IMR-90 (cell line): ENCODE measurements around the gene TGFBR2. TPM values are rescaled to one million over a fixed set of nuclear protein-coding genes. Genes with fewer than 3 reads are reported as not detected.

ENCODE experiments used
- ATAC-seq: fragments of 200-7000 bp; cut with Tn5 transposase; 2 replicates; pipeline ENCODE4 v1.9.1; 2020; ENCODE audit warnings: low read depth, mild to moderate bottlenecking, moderate library complexity
- BruUV-seq: library from RNA; stranded (reverse); fragments of 400-500 nt; replicated peaks from 2 replicates; lab custom pipeline; 2021; lab: Mats Ljungman, UMichigan
- CTCF ChIA-PET: fragments of 300-600 bp; formaldehyde crosslinking; extraction: SDS; loops from one replicate; lab custom pipeline; 2021; ENCODE audit warnings: antibody characterized with exemption; lab: Yijun Ruan, JAX
- POLR2A ChIA-PET: fragments of 300-600 bp; sonication (Branson Sonifier 250); formaldehyde crosslinking; loops from one replicate; lab custom pipeline; 2022; ENCODE audit warnings: antibody characterized with exemption; ENCODE audit not compliant: unreplicated experiment; lab: Charles Lee
- DNase-seq: peaks from one replicate; pipeline ENCODE4 v3.0.0; 2013
- H2AFZ ChIP-seq: replicated peaks from 2 replicates; pipeline ENCODE3; 2013; ENCODE audit warnings: low read length, mild to moderate bottlenecking; ENCODE audit not compliant: poor library complexity
- H2AK5ac ChIP-seq: 2 replicates; pipeline ENCODE4 v1.6.1; 2013; ENCODE audit warnings: low read depth, low read length, inconsistent platforms
- H2AK9ac ChIP-seq: replicated peaks from 2 replicates; pipeline ENCODE3; 2013; ENCODE audit warnings: mild to moderate bottlenecking, low read depth, low read length, moderate library complexity; ENCODE audit not compliant: poor library complexity
- H2BK120ac ChIP-seq: 2 replicates; pipeline ENCODE4 v1.6.1; 2013; ENCODE audit warnings: low read depth, low read length, inconsistent platforms
- H2BK15ac ChIP-seq: 3 replicates; pipeline ENCODE4 v1.6.1; 2013; ENCODE audit warnings: low read depth, low read length, inconsistent platforms
- H2BK20ac ChIP-seq: 2 replicates; pipeline ENCODE4 v1.6.1; 2013; ENCODE audit warnings: low read depth, mild to moderate bottlenecking, inconsistent platforms, low read length, moderate library complexity
- H2BK5ac ChIP-seq: 2 replicates; pipeline ENCODE4 v1.6.1; 2013; ENCODE audit warnings: mild to moderate bottlenecking, low read depth, low read length, inconsistent platforms; ENCODE audit not compliant: poor library complexity, severe bottlenecking
- H3K14ac ChIP-seq: replicated peaks from 2 replicates; pipeline ENCODE4 v1.6.1; 2013; ENCODE audit warnings: low read depth, low read length, inconsistent platforms
- H3K18ac ChIP-seq: 2 replicates; pipeline ENCODE4 v1.6.1; 2013; ENCODE audit warnings: low read depth, low read length, control low read depth
- H3K23ac ChIP-seq: 2 replicates; pipeline ENCODE4 v1.6.1; 2013; ENCODE audit warnings: low read depth, low read length, inconsistent platforms
- H3K27ac ChIP-seq: 2 replicates; pipeline ENCODE4 v1.5.1; 2013; ENCODE audit warnings: mild to moderate bottlenecking, control low read depth, low read length; ENCODE audit not compliant: insufficient read depth
- H3K27me3 ChIP-seq: 2 replicates; pipeline ENCODE4 v1.6.1; 2013; ENCODE audit warnings: low read length; ENCODE audit not compliant: control insufficient read depth, insufficient read depth
- H3K36me3 ChIP-seq: 2 replicates; pipeline ENCODE4 v1.6.1; 2013; ENCODE audit warnings: low read length, mixed read lengths; ENCODE audit not compliant: control insufficient read depth, insufficient read depth
- H3K4ac ChIP-seq: 2 replicates; pipeline ENCODE4 v1.6.1; 2013; ENCODE audit warnings: low read depth, low read length, inconsistent platforms
- H3K4me1 ChIP-seq: 2 replicates; pipeline ENCODE4 v1.6.1; 2013; ENCODE audit warnings: low read length, mixed read lengths; ENCODE audit not compliant: control insufficient read depth, insufficient read depth
- H3K4me2 ChIP-seq: 2 replicates; pipeline ENCODE4 v1.6.1; 2013; ENCODE audit warnings: low read depth, mild to moderate bottlenecking, control low read depth, low read length, moderate library complexity
- H3K4me3 ChIP-seq: 2 replicates; pipeline ENCODE4 v1.5.1; 2013; ENCODE audit warnings: low read depth, mild to moderate bottlenecking, control low read depth, low read length, moderate library complexity; ENCODE audit not compliant: insufficient read depth
- H3K56ac ChIP-seq: 2 replicates; pipeline ENCODE4 v1.6.1; 2013; ENCODE audit warnings: low read length, inconsistent platforms; ENCODE audit not compliant: insufficient read depth; ENCODE audit errors: extremely low read depth
- H3K79me1 ChIP-seq, 2 experiments: 2 replicates each; pipeline ENCODE4 v1.6.1; 2013; ENCODE audit warnings: low read length in 2 of 2, inconsistent platforms in 1 of 2, low read depth in 1 of 2
- H3K9ac ChIP-seq: 2 replicates; pipeline ENCODE4 v1.6.1; 2013; ENCODE audit warnings: low read depth, low read length, control low read depth
- H3K9me1 ChIP-seq: 2 replicates; pipeline ENCODE4 v1.6.1; 2013; ENCODE audit warnings: low read length, inconsistent platforms; ENCODE audit not compliant: insufficient read depth
- H3K9me3 ChIP-seq: 2 replicates; pipeline ENCODE4 v1.6.1; 2013; ENCODE audit warnings: low read length; ENCODE audit not compliant: control insufficient read depth, insufficient read depth
- H4K20me1 ChIP-seq: 2 replicates; pipeline ENCODE4 v1.6.1; 2013; ENCODE audit warnings: low read length, inconsistent platforms; ENCODE audit not compliant: insufficient read depth
- H4K5ac ChIP-seq: 2 replicates; pipeline ENCODE4 v1.6.1; 2013; ENCODE audit warnings: mild to moderate bottlenecking, low read depth, low read length, control low read depth
- H4K8ac ChIP-seq, 2 experiments: 2 replicates each; pipeline ENCODE4 v1.6.1; 2013; ENCODE audit warnings: low read depth in 2 of 2, low read length in 2 of 2, control low read depth in 1 of 2, inconsistent platforms in 1 of 2
- H4K91ac ChIP-seq: 2 replicates; pipeline ENCODE4 v1.6.1; 2013; ENCODE audit warnings: low read depth, low read length, inconsistent platforms; ENCODE audit not compliant: insufficient read depth
- CEBPB ChIP-seq: IDR thresholded peaks from 2 replicates; pipeline ENCODE4 v1.6.1; 2012; ENCODE audit warnings: low read depth, low read length, improper control_type of control experiment
- RAD21 ChIP-seq: IDR thresholded peaks from 2 replicates; pipeline ENCODE4 v1.6.1; 2012; ENCODE audit warnings: low read length, improper control_type of control experiment
- RCOR1 ChIP-seq: IDR thresholded peaks from 2 replicates; pipeline ENCODE4 v1.6.1; 2012; ENCODE audit warnings: mild to moderate bottlenecking, low read length, improper control_type of control experiment; ENCODE audit not compliant: insufficient replicate concordance
- WGBS, 2 experiments: methylation state at CpG; one replicate each; pipeline versions ENCODE4 v1.1.5 to v1.1.7; 2013; ENCODE audit warnings: missing lambda C conversion rate in 2 of 2; ENCODE audit not compliant: insufficient read length in 1 of 2; ENCODE audit errors: extremely low coverage in 2 of 2; 5-methylcytosine and 5-hydroxymethylcytosine counted together
- dilution Hi-C: fragments of 300-500 bp; cut with HindIII; formaldehyde crosslinking; loops from one replicate; pipeline ENCODE4 v1.14.3; 2018; ENCODE audit warnings: low sequenced_read_pairs; ENCODE audit not compliant: unreplicated experiment
- in situ Hi-C: fragments of 300-500 bp; cut with MboI; formaldehyde crosslinking; loops from 3 replicates; pipeline ENCODE4 v1.14.3; 2019; ENCODE audit warnings: low sequenced_read_pairs, inconsistent platforms, mixed read lengths
- intact Hi-C: fragments of 100-400 bp; cut with micrococcal nuclease; formaldehyde crosslinking; loops from 2 replicates; pipeline ENCODE4 v1.10.0; 2022
- polyA plus RNA-seq, 3 experiments: library from polyadenylated mRNA; depleted of rRNA; stranded (reverse); fragments of >200 nt; gene quantifications; 2 replicates each; pipeline ENCODE4 v1.2.3, GENCODE V29; 2012; ENCODE audit warnings: low replicate concordance in 1 of 3
- total RNA-seq: library from RNA; depleted of rRNA; stranded (reverse); fragments of >200 nt; gene quantifications from 2 replicates; pipeline ENCODE4 v1.2.3, GENCODE V29; 2012
- TF ChIP-seq, protein P1 (sequence below): fragments of 150-350 bp; IDR thresholded peaks from 2 replicates; pipeline ENCODE4 v1.6.1; 2017; ENCODE audit warnings: mild to moderate bottlenecking, antibody characterized with exemption, low read length, low read depth

TGFBR2 gene
- total and polyA plus RNA-seq, 2 of the 4 experiments (the other 2 are of a cell fraction): 63.7 to 87.5 TPM

DNA sequence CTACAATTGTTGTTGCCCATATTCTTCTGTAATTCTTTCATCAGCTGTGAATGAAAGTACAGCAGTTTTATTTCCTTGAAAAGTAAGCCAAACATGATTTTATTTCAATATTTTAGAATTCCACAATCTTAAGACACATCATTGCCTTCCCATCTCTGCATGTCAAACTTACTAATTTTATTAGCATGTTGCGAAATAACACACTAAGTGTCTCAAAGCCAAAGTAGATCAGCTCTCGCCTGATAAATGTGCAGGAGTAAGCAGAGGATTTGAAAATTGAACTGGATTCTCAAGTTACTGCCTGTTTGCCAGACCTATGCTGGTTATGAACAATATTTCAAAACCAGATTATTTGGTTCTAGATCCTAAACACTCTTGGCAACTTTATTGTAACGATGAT, 25.7 kb downstream of the TGFBR2 start:
- POLR2A ChIA-PET: no interaction called here
- CTCF ChIA-PET: no interaction called here
- ATAC-seq: no peak

More for the DNA sequence above, 25.7 kb downstream of the TGFBR2 start:
- H3K79me1 ChIP-seq: peaks cover 46 to 85% of the 10 kb centered on the region in 2 experiments
- no peak overlapping the region for H3K56ac ChIP-seq
- no CpG with 5 or more reads among the region's 3 CpGs for WGBS, 2 experiments
- no peak overlapping the region for H3K18ac ChIP-seq
- H4K5ac ChIP-seq: no peak overlapping the region
- H3K14ac ChIP-seq: no peak overlapping the region
- no peak for DNase-seq
- no peak overlapping the region for H4K8ac ChIP-seq
- TF ChIP-seq CEBPB (peak; percentile 92), RAD21 (no peak), RCOR1 (no peak)
- TF ChIP-seq, protein P1, sequence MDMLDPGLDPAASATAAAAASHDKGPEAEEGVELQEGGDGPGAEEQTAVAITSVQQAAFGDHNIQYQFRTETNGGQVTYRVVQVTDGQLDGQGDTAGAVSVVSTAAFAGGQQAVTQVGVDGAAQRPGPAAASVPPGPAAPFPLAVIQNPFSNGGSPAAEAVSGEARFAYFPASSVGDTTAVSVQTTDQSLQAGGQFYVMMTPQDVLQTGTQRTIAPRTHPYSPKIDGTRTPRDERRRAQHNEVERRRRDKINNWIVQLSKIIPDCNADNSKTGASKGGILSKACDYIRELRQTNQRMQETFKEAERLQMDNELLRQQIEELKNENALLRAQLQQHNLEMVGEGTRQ: no peak
- no peak overlapping the region for H2AFZ ChIP-seq
- H3K9me1 ChIP-seq: peaks cover 4% of the 10 kb centered on the region; the same call in 1 of the 2 replicates
- H3K9ac ChIP-seq: no peak overlapping the region
- H4K91ac ChIP-seq: no peak overlapping the region
- peaks cover 3% of the 10 kb centered on the region; the same call in 1 of the 2 replicates for H3K36me3 ChIP-seq
- no peaks in the 10 kb centered on the region for H3K27me3 ChIP-seq
- H2BK15ac ChIP-seq: no peak overlapping the region
- no peak overlapping the region for H3K27ac ChIP-seq
- H3K4me3 ChIP-seq: no peak overlapping the region
- no peak overlapping the region for H2AK5ac ChIP-seq
- peaks cover 12% of the 10 kb centered on the region; the same call in 1 of the 2 replicates for H4K20me1 ChIP-seq
- intact Hi-C loops (no loop called here), dilution Hi-C loops (no loop called here), in situ Hi-C loops (no loop called here)
- no peak overlapping the region for H3K4ac ChIP-seq
- H3K23ac ChIP-seq: no peak overlapping the region
- H3K4me2 ChIP-seq: no peak overlapping the region
- no peak overlapping the region for H2BK120ac ChIP-seq
- no peak overlapping the region for H2BK5ac ChIP-seq
- BruUV-seq: no TSS peak
- H3K4me1 ChIP-seq: peaks cover 13% of the 10 kb centered on the region
- peaks cover 3% of the 10 kb centered on the region for H3K9me3 ChIP-seq
- H2AK9ac ChIP-seq: no peak overlapping the region
- H2BK20ac ChIP-seq: no peak overlapping the region
